Measurements from ENCODE around the gene CPN2. TPM values are rescaled to one million over a fixed set of nuclear protein-coding genes. Genes with fewer than 3 reads are reported as not detected.

Gene CPN2
- total and polyA plus RNA-seq, 11 donors: 0.14 to 6.0 (median 0.72) TPM

DNA sequence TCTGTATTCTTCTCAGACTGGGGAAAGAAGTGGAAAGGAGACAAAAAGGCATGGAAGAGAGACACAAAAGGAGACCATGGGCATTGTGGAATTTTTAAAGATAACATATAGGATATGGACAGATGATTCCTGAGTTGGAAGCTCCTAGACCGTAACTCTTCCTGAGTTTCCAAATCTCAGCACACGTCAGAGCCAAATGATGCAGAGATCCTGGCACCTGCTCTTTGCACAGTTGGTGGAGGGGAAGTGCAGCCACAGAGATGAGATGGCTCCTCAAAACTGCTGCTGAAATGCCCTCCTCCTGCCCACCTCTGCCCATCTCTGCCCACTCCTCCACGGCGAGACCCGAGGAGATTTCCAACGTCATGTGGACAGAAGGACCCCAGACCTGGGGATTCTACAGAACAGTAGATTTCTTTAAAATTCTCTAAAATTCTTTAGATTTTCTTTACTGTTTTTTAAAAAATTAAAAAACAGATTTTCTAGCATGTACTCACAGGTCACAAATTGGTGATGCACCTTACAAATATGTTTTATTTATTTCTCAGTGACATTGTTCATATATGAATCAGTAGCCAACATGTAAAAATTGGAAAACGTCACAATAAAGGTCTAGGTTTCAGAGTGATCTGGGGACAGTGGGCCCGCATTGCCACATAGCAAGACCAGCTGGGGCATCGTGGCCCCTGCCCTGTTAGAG, 8.1 kb downstream of the CPN2 start:
- Histone ChIP-seq H3K27ac (no peak overlapping the region), H3K36me3 (no peaks in the 10 kb centered on the region), H3K4me1 (no peaks in the 10 kb centered on the region), H3K9me3 (no peaks in the 10 kb centered on the region), H3K27me3 (peaks cover 0 to 14% (median 0%) of the 10 kb centered on the region in 9 donors), H3K4me3 (no peak overlapping the region)
- 76 to 92% (median 89%) methylated on average over 9 of the region's 9 CpGs for WGBS, 4 donors
- TF ChIP-seq, protein P1, sequence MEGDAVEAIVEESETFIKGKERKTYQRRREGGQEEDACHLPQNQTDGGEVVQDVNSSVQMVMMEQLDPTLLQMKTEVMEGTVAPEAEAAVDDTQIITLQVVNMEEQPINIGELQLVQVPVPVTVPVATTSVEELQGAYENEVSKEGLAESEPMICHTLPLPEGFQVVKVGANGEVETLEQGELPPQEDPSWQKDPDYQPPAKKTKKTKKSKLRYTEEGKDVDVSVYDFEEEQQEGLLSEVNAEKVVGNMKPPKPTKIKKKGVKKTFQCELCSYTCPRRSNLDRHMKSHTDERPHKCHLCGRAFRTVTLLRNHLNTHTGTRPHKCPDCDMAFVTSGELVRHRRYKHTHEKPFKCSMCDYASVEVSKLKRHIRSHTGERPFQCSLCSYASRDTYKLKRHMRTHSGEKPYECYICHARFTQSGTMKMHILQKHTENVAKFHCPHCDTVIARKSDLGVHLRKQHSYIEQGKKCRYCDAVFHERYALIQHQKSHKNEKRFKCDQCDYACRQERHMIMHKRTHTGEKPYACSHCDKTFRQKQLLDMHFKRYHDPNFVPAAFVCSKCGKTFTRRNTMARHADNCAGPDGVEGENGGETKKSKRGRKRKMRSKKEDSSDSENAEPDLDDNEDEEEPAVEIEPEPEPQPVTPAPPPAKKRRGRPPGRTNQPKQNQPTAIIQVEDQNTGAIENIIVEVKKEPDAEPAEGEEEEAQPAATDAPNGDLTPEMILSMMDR (IDR thresholded peaks at IDR 0.05): no peak
- TF ChIP-seq POLR2A (IDR thresholded peaks at IDR 0.05): no peak
- ATAC-seq: no peak
- no peak for DNase-seq
- intact Hi-C loops (cut with DNase I): loop anchor here in 2 of 10 donors (10.0 kb wide), 1 partner anchor 678 kb away; no protein-coding TSS in a partner anchor

DNA sequence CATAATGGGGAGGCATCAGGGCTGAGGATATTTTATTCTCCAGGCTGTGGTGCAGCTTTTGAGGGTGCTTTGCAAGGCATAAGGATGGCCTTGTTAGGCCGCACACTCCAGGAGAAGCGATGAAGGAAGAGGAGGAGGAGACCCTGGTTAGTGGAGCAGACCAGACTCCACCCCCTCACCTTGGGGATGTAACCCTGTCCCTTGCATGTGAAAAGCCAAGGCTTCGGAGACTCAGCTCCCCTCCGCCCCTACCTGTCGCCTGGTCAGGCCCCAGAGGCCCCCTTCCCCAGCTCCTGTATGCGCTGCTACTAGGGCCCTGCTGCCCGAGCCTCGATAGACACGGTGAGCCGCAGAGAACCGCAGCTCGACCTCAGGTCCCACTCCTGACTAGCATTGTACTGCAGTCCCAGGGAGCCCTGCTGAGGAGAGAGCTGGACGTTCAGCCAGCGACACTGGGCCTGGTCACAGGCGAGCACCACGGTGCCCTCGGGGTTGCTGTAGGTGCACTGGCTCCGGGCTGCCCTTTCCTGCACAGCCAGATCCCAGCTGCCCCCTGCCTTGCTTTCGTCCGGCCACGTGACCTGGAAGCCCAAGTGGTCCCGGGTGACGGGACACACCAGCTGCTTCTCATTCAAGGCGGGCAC, 10.2 kb downstream of the CPN2 start:
- Histone ChIP-seq H3K27ac (no peak overlapping the region), H3K27me3 (peaks cover 0 to 17% (median 0%) of the 10 kb centered on the region in 9 donors), H3K4me3 (no peak overlapping the region), H3K36me3 (no peaks in the 10 kb centered on the region), H3K9me3 (no peaks in the 10 kb centered on the region), H3K4me1 (no peaks in the 10 kb centered on the region)
- 89 to 94% (median 92%) methylated on average over 11 to 24 of the region's 24 CpGs for WGBS, 4 donors
- no peak for TF ChIP-seq POLR2A (IDR thresholded peaks at IDR 0.05)
- TF ChIP-seq, protein P1 (IDR thresholded peaks at IDR 0.05): no peak
- intact Hi-C loops (cut with DNase I): loop anchor here in 2 of 10 donors (10.0 kb wide), 1 partner anchor 676 kb away; no protein-coding TSS in a partner anchor
- DNase-seq (no peak), ATAC-seq (no peak)

DNA sequence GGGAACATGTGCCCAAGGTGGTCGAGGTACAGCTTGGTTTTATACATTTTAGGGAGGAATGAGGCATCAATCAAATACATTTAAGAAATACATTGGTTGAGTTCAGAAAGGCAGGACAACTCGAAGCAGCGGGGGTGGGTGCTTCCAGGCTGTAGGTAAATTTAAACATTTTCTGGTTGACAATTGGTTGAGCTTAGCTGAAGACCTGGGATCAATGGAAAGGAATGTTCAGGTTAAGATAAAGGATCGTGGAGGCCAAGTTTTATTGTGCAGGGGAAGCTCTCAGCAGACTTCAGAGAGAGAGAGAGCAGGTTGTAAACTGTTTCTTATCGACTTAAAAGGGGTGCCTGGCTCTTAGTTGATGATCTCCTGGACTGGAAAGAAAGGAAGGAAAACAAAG, 11.3 kb downstream of the CPN2 start:
- H3K9me3 ChIP-seq: no peaks in the 10 kb centered on the region
- H3K4me1 ChIP-seq: no peaks in the 10 kb centered on the region
- no peak for TF ChIP-seq POLR2A (IDR thresholded peaks at IDR 0.05)
- TF ChIP-seq, protein P1 (IDR thresholded peaks at IDR 0.05): no peak
- no peak overlapping the region for H3K4me3 ChIP-seq
- H3K27me3 ChIP-seq: peaks cover 0 to 16% (median 0%) of the 10 kb centered on the region in 9 donors
- intact Hi-C loops (cut with DNase I): loop anchor here in 6 of 10 donors (5.0 to 10.0 kb wide), 4 partner anchors 62 to 675 kb away; no protein-coding TSS in a partner anchor
- no peak overlapping the region for H3K27ac ChIP-seq
- DNase-seq: no peak
- H3K36me3 ChIP-seq: no peaks in the 10 kb centered on the region
- 61 to 67% (median 65%) methylated on average over 5 of the region's 5 CpGs for WGBS, 4 donors
- ATAC-seq: no peak

DNA sequence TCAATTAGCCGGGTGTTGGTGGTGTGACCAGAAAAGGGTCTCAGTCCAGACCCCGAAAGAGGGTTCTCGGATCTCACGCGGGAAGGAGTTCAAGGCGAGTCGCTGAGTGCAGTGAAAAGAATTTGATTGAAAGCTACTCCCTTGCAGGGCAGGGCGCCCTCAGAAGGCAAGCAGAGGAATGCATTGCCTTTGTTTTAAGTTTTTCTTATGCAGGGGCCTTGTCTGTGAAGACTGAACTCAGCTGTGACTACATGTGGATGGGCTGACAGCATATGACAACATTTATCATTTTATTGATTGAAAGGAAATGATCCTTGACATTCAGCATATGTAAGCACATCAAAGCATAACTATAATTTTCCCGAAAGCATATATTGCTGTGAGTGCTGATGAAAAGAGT, 11.8 kb downstream of the CPN2 start:
- no peak for TF ChIP-seq POLR2A (IDR thresholded peaks at IDR 0.05)
- TF ChIP-seq, protein P1 (IDR thresholded peaks at IDR 0.05): no peak
- DNase-seq (no peak), ATAC-seq (no peak)
- intact Hi-C loops (cut with DNase I): loop anchor here in 6 of 10 donors (5.0 to 10.0 kb wide), 3 partner anchors 63 to 255 kb away; no protein-coding TSS in a partner anchor
- H3K4me1 ChIP-seq: no peaks in the 10 kb centered on the region
- peaks cover 0 to 16% (median 0%) of the 10 kb centered on the region in 9 donors for H3K27me3 ChIP-seq
- 80 to 85% (median 84%) methylated on average over 9 of the region's 9 CpGs for WGBS, 4 donors
- H3K4me3 ChIP-seq: no peak overlapping the region
- H3K9me3 ChIP-seq: no peaks in the 10 kb centered on the region
- no peaks in the 10 kb centered on the region for H3K36me3 ChIP-seq
- no peak overlapping the region for H3K27ac ChIP-seq

All from heart left ventricle (tissue), 16 donors.